ENCODE results near the gene PRDM8.
"Not testable (repeated sequence)": the region's sequence is repeated elsewhere in the genome, so short reads cannot be mapped to it uniquely, and the experiment has no call there.

PRDM8 gene

GRCh38 chr4:80231180-80231579, 33.9 kb downstream of the PRDM8 start:
- no peak for DNase-seq

DNA sequence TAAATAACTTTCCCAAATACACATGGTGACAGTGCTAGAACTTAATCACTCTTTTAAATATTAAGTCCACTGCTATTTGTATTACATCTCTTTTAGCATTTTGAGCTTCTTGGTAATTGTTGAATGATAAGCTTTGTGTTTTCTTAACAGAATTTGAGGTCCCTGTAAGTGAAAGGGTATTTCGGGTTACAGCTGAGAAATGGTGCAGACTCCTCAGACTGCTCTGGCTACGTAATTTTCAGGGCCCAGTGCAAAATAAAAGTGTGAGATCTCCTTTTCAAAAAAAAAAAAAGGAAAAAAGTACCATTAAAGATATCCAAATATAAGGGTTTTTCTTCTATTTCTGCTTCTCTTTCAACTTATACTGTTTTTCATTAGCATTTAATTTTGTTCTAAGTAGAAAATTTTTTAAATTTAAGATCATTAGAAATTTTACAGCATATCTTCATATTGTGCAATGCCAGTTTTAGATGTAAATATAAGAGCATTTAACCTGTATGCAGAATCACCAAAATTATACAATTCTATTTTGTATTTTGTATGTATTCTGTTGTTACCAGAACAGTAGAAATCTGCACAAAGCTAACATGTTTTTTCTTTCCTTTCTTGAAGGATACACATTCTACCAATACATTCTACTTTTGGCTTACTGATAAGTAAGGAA, 35.5 kb downstream of the PRDM8 start:
- no peak for DNase-seq

DNA sequence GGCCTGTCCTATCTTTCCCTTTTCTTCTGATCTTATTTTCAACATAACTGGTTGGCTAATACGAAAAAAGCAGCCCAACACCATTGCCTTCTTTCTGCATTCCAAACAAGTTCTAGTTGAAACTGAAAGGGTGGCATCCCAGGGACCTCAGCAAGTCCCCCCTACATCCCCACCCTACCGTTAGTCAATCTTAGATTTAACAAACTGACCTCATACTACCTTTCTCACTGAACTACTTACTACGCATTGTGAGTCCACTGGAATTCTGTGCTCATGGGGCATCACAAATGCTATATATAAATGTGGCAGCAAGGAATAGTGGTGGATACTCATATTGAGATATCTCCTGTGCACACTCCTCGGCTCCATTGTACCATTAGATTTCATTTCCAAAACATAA, 36.1 kb downstream of the PRDM8 start:
- DNase-seq, result no peak

- DNase-seq, result no peak
Measured at GRCh38 chr4:80235451-80235850, 38.1 kb downstream of the PRDM8 start.

GRCh38 chr4:80237992-80238391, 40.7 kb downstream of the PRDM8 start:
- DNase-seq, result no peak

GRCh38 chr4:80239480-80240150, 42.3 kb downstream of the PRDM8 start:
- no peak for DNase-seq

GRCh38 chr4:80240976-80241375, 43.7 kb downstream of the PRDM8 start:
- DNase-seq, result no peak

- DNase-seq, result no peak
Measured at GRCh38 chr4:80243274-80244018, 46.1 kb downstream of the PRDM8 start.

GRCh38 chr4:80247484-80247883, 50.2 kb downstream of the PRDM8 start:
- DNase-seq, result not testable (repeated sequence)

DNA sequence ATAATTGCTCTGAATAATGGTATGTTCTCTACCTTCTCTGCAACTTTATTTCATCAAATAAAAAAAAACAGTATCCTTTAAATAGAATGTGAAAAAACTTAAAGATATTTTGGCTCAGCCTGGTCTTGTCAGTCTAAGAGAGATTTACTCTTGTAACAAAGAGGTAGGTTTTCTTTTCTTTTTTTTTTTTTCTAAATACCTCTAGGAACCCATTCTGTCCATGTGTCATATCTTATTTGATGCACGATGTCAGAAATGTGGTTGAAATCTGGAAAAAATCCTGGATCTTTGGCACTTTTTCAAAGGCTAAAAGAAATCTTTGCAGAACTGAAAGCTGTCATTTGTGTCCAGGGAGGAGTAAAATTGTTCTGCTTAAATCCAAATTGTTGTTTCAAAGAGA, 51.8 kb downstream of the PRDM8 start:
- DNase-seq, result no peak

- DNase-seq, result no peak
Measured at GRCh38 chr4:80252427-80252826, 55.1 kb downstream of the PRDM8 start.

DNA sequence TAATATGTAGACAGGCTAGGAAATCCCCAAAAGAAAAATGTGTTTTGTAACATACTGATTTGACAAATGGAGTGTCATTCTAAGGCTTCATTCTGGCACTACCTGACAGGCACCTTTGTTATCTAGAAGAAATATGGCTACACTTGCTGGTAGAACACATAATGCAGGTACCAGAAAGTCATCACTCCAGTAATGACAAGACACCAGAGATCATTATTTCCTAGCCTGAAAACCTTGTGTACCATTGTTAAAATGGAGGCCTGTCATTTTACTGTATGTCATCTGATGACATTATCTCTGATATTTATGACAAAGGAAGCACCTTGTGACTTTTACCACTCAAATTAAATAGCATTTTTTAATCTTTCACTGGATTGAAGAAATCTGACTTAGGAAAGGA, 55.6 kb downstream of the PRDM8 start:
- DNase-seq, result no peak

DNA sequence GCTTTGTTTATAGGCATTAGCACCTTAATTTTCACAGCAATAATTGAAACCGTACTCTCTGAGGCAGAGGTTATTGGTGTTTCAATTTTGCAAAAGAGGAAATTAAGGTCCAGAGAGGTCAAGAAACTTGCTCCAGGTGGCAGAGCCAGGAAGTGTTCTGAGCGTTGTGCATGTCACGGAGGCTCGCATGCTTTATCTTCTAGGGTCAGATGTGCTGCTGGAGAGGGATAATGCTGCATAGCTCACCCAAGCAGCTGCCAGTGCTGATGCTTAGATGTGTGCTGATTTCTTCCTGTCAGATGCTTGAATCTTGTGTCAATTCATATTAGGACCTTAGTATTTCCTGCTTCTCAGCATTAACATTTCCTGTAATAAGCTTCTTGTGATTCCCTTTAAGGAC, 56.2 kb downstream of the PRDM8 start:
- no peak for DNase-seq
